K562 (cell line): ENCODE data around the gene ARHGAP9. TPM values are rescaled to one million over a fixed set of nuclear protein-coding genes. Genes with fewer than 3 reads are reported as not detected.

Experiments
- ATAC-seq: fragments of 200-7000 bp; cut with Tn5 transposase; 3 replicates; pipeline ENCODE4 v1.9.1; 2020; ENCODE audit warnings: moderate library complexity
- BruUV-seq: library from RNA; stranded (reverse); fragments of 400-500 nt; replicated peaks from 2 replicates; lab custom pipeline; 2021; lab: Mats Ljungman, UMichigan
- CTCF ChIA-PET: fragments of 300-600 bp; formaldehyde crosslinking; extraction: SDS; loops from one replicate; lab custom pipeline; 2021; ENCODE audit warnings: low intra/inter-chr PET ratio; lab: Yijun Ruan, JAX
- POLR2A ChIA-PET: fragments of 300-600, 350-650 bp; sonication (Branson Sonifier 250); formaldehyde crosslinking; extraction: SDS; loops from one replicate; lab custom pipeline; 2021; ENCODE audit warnings: antibody characterized with exemption, inconsistent platforms; lab: Yijun Ruan, JAX
- DNase-seq, 4 experiments: peaks; one replicate each; pipeline versions ENCODE4 v3.0.0 to v3.0.0-alpha.2; 2011 to 2018; ENCODE audit warnings: low spot score in 3 of 4, mixed read lengths in 3 of 4; ENCODE audit errors: extremely low read depth in 1 of 4
- FAIRE-seq: peaks from 2 replicates; lab custom pipeline; 2011; peaks lifted over from hg19 to GRCh38; lab: Jason Lieb, UNC
- H2AFZ ChIP-seq: 2 replicates; pipeline ENCODE4 v1.6.0; 2011; ENCODE audit warnings: low read depth, low read length, control low read depth, inconsistent platforms
- H3K27ac ChIP-seq: fragments of 200-600 bp; 3 replicates; pipeline ENCODE4 v1.8.0; 2011; ENCODE audit warnings: low read depth, mild to moderate bottlenecking, control low read depth, inconsistent platforms, low read length, moderate library complexity, mixed read lengths; ENCODE audit errors: extremely low read depth
- H3K27me3 ChIP-seq, 2 experiments: fragments of 300-600 bp in 1 of 2; 2 replicates in 1 of 2; 3 replicates in 1 of 2; pipeline versions ENCODE4 v1.6.0 to v1.8.0; 2011; ENCODE audit warnings: inconsistent platforms in 2 of 2, low read length in 2 of 2, mild to moderate bottlenecking in 1 of 2, mixed read lengths in 1 of 2, moderate library complexity in 1 of 2; ENCODE audit not compliant: control insufficient read depth in 2 of 2, insufficient read depth in 2 of 2
- H3K36me3 ChIP-seq: fragments of 300-600 bp; 3 replicates; pipeline ENCODE4 v1.8.0; 2011; ENCODE audit warnings: mild to moderate bottlenecking, low read length, inconsistent platforms; ENCODE audit not compliant: control insufficient read depth, insufficient read depth
- H3K4me1 ChIP-seq, 2 experiments: fragments of 200-600 bp in 1 of 2; replicated peaks in 1 of 2; 2 replicates in 1 of 2; 3 replicates in 1 of 2; pipeline versions ENCODE4 v1.5.1 to v1.8.0; 2011; ENCODE audit warnings: inconsistent platforms in 2 of 2, low read length in 2 of 2, mild to moderate bottlenecking in 1 of 2, mixed read lengths in 1 of 2, moderate library complexity in 1 of 2; ENCODE audit not compliant: control insufficient read depth in 2 of 2, insufficient read depth in 2 of 2
- H3K4me2 ChIP-seq: 2 replicates; pipeline ENCODE4 v1.6.1; 2011; ENCODE audit warnings: low read length, control low read depth, inconsistent platforms, mixed read lengths; ENCODE audit not compliant: insufficient read depth
- H3K4me3 ChIP-seq: fragments of 200-600 bp; sonication (generic), shearing (Covaris generic); 2 replicates; pipeline ENCODE4 v1.5.1; 2016; ENCODE audit warnings: control low read depth, inconsistent platforms
- H3K79me2 ChIP-seq: fragments of 200-600 bp; 3 replicates; pipeline ENCODE4 v1.8.0; 2011; ENCODE audit warnings: low read length, inconsistent platforms; ENCODE audit not compliant: control insufficient read depth, insufficient read depth
- H3K9ac ChIP-seq, 2 experiments: 2 replicates each; pipeline versions ENCODE4 v1.6.0 to v1.6.1; 2011; ENCODE audit warnings: low read depth in 2 of 2, low read length in 2 of 2, control low read depth in 1 of 2, inconsistent platforms in 1 of 2, mild to moderate bottlenecking in 1 of 2, mixed read lengths in 1 of 2; ENCODE audit not compliant: insufficient read depth in 1 of 2
- H3K9me1 ChIP-seq: one replicate; pipeline ENCODE4 v1.6.0; 2011; ENCODE audit warnings: inconsistent platforms, mild to moderate bottlenecking, low read length, moderate library complexity; ENCODE audit not compliant: control insufficient read depth, insufficient read depth
- H3K9me3 ChIP-seq: replicated peaks from 2 replicates; pipeline ENCODE4 v1.5.1; 2011; ENCODE audit warnings: low read depth, low read length, inconsistent platforms; ENCODE audit not compliant: control insufficient read depth, insufficient read depth
- H4K20me1 ChIP-seq: replicated peaks from 2 replicates; pipeline ENCODE4 v1.6.1; 2011; ENCODE audit warnings: low read length, inconsistent platforms, mixed read lengths; ENCODE audit not compliant: control insufficient read depth, insufficient read depth
- C11orf30 ChIP-seq: fragments of 450-650 bp; IDR thresholded peaks from 2 replicates; pipeline ENCODE4 v1.6.1; 2016; ENCODE audit warnings: low read depth, mild to moderate bottlenecking
- POLR2A ChIP-seq: fragments of 450-650 bp; conservative IDR thresholded peaks from 2 replicates; pipeline ENCODE4 v1.6.1; 2016
- POLR2G ChIP-seq: fragments of 200-400 bp; formaldehyde crosslinking; IDR thresholded peaks from 2 replicates; pipeline ENCODE4 v1.6.1; 2017; ENCODE audit warnings: low read depth, mild to moderate bottlenecking, antibody characterized with exemption, low read length, moderate library complexity
- ZNF165 ChIP-seq: fragments of 250-450 bp; sonication (Bioruptor Pico); IDR thresholded peaks from 2 replicates; pipeline ENCODE4 v1.4.0; 2020; ENCODE audit warnings: borderline replicate concordance
- WGBS: fragments of 100-300 bp; shearing (Covaris generic); methylation state at CpG from one replicate; pipeline ENCODE4 v1.1.6; 2016; ENCODE audit warnings: low coverage, mixed read lengths; ENCODE audit not compliant: insufficient coverage; ENCODE audit errors: missing lambda C conversion rate; 5-methylcytosine and 5-hydroxymethylcytosine counted together
- in situ Hi-C: fragments of 300-500 bp; cut with MboI; formaldehyde crosslinking; loops from 4 replicates; pipeline ENCODE4 v1.15.0; 2018; ENCODE audit warnings: inconsistent platforms, mixed read lengths
- intact Hi-C: fragments of 100-400 bp; cut with micrococcal nuclease; formaldehyde crosslinking; loops from 2 replicates; pipeline ENCODE4 v1.14.2; 2022
- polyA plus RNA-seq, 8 experiments: library from polyadenylated mRNA; depleted of rRNA in 4 of 8; stranded (reverse) in 5 of 8; unstranded in 3 of 8; fragments of >200 nt; fragmentation: Nextera tagmentation in 2 of 8; fragmentation: Illumina TruSeq in 1 of 8; extraction: Ambion mirVana in 2 of 8; extraction: Trizol in 1 of 8; gene quantifications; 2 replicates each; pipeline versions ENCODE4 v1.2.1 to v1.2.3, GENCODE V29; 2011 to 2014; ENCODE audit warnings: inconsistent platforms in 1 of 8, missing spikeins in 1 of 8
- total RNA-seq, 7 experiments: library from RNA; depleted of rRNA in 6 of 7; stranded (reverse); fragments of >200 nt in 6 of 7; fragmentation: Illumina TruSeq in 2 of 7; extraction: Trizol in 2 of 7; gene quantifications; 2 replicates each; pipeline versions ENCODE4 v1.2.1 to v1.2.3, GENCODE V29; 2011 to 2021; ENCODE audit warnings: low replicate concordance in 1 of 7

The ARHGAP9 gene
- total and polyA plus RNA-seq, 9 of the 15 experiments (the other 6 are each of a cell fraction or from before 2014, with no cell fraction given), result 1.5 to 10.2 (median 5.1) TPM

GRCh38 chr12:57526477-57527126, 46.9 kb upstream of the ARHGAP9 start:
- ChIA-PET CTCF (no interaction called here), POLR2A (interaction anchor here (0.6 to 10.8 kb wide), 4 partner anchors 12 to 29 kb away, joined by 3 to 225 read pairs (median 5); partner anchors contain the start of gene DCTN2)
- H3K9me1 ChIP-seq, result no peaks in the 10 kb centered on the region
- TF ChIP-seq C11orf30 (no peak), POLR2A (0 out of 2 replicates have a peak, but pooled peaks have one; percentile 26), ZNF165 (no peak), POLR2G (peak; percentile 40; the same call in 1 of the 2 replicates)
- no peak overlapping the region for H2AFZ ChIP-seq
- FAIRE-seq (no peak), ATAC-seq (no peak), DNase-seq (no peak)
- 95% methylated on average over 4 of the region's 4 CpGs for WGBS
- H3K36me3 ChIP-seq, result peaks cover 73% of the 10 kb centered on the region; the same call in 2 of the 3 replicates
- no peak overlapping the region for H3K4me2 ChIP-seq
- peak overlapping the region in 1 of 2 experiments; percentile 59; a peak in 2 of 4 replicates for H3K9ac ChIP-seq
- H4K20me1 ChIP-seq, result no peaks in the 10 kb centered on the region
- BruUV-seq, result no TSS peak
- in situ Hi-C loops, result no loop called here
- peaks cover 24 to 37% of the 10 kb centered on the region in 2 experiments for H3K4me1 ChIP-seq
- H3K4me3 ChIP-seq, result no peak overlapping the region
- H3K27me3 ChIP-seq, result no peaks in the 10 kb centered on the region
- intact Hi-C loops, result no loop called here
- no peak overlapping the region for H3K27ac ChIP-seq
- no peaks in the 10 kb centered on the region for H3K9me3 ChIP-seq
- H3K79me2 ChIP-seq, result peaks cover 26% of the 10 kb centered on the region
